Measurements from ENCODE around the gene PRKCA.

DNA sequence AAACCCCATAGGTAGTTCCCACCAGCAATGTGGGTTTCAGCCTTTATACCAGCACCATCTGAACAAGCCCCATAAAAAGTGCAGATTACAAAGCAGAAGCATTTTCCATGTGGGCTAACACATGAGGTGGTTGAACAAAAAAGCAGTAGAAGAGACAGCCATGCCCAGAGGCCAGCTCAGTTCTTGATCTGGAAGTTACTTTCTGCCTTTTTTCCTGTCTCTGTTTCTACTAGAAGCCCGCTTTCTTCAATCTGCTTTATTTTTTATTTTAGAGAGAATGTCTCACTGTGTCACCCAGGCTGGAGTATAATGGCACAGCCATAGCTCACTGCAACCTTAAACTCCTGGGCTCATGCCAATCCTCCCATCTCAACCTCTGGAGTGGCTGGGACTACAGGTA is 41.7 kb upstream of the PRKCA start:
- TF ChIP-seq, protein P1, sequence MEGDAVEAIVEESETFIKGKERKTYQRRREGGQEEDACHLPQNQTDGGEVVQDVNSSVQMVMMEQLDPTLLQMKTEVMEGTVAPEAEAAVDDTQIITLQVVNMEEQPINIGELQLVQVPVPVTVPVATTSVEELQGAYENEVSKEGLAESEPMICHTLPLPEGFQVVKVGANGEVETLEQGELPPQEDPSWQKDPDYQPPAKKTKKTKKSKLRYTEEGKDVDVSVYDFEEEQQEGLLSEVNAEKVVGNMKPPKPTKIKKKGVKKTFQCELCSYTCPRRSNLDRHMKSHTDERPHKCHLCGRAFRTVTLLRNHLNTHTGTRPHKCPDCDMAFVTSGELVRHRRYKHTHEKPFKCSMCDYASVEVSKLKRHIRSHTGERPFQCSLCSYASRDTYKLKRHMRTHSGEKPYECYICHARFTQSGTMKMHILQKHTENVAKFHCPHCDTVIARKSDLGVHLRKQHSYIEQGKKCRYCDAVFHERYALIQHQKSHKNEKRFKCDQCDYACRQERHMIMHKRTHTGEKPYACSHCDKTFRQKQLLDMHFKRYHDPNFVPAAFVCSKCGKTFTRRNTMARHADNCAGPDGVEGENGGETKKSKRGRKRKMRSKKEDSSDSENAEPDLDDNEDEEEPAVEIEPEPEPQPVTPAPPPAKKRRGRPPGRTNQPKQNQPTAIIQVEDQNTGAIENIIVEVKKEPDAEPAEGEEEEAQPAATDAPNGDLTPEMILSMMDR (IDR thresholded peaks at IDR 0.05), result no peak
- TF ChIP-seq POLR2A (IDR thresholded peaks at IDR 0.05), result no peak
